Activated T-cell treated with anti-CD3 and anti-CD28 coated beads, Interleukin-2, amount 50 U/mL, for 4 hours (primary cell): ENCODE results near the gene GNPDA1. TPM values are rescaled to one million over a fixed set of nuclear protein-coding genes. Genes with fewer than 3 reads are reported as not detected.
A peak's percentile ranks its signal among the peaks of the same experiment; 100 is the strongest.
"Not testable (repeated sequence)": the region's sequence is repeated elsewhere in the genome, so short reads cannot be mapped to it uniquely, and the experiment has no call there.

Experiments used
- ATAC-seq, 2 donors: fragments of 200-7000 bp; cut with Tn5 transposase; one replicate each; pipeline ENCODE4 v1.10.0; 2021
- DNase-seq: peaks from one replicate; pipeline ENCODE4 v3.0.0-alpha.2; 2020
- H3K27me3 Mint-ChIP-seq: one replicate; pipeline ENCODE4 v1.8.0; 2021; ENCODE audit warnings: low read depth, mixed read lengths
- H3K36me3 Mint-ChIP-seq: one replicate; pipeline ENCODE4 v1.8.0; 2022; ENCODE audit warnings: mixed read lengths; ENCODE audit not compliant: insufficient read depth
- H3K4me1 Mint-ChIP-seq: one replicate; pipeline ENCODE4 v1.8.0; 2021; ENCODE audit warnings: low read depth, mixed read lengths
- H3K4me3 Mint-ChIP-seq: one replicate; pipeline ENCODE4 v1.8.0; 2021; ENCODE audit warnings: mild to moderate bottlenecking, moderate library complexity, mixed read lengths
- H3K9me3 Mint-ChIP-seq: one replicate; pipeline ENCODE4 v1.8.0; 2021; ENCODE audit warnings: mixed read lengths
- total RNA-seq, 3 donors: library from RNA; stranded (reverse); gene quantifications; one replicate each; pipeline ENCODE4 v1.2.1, GENCODE V29; 2021

GNPDA1 gene
- total RNA-seq, result 100 to 1,000 TPM; 147 to 196 (median 149) TPM

DNA sequence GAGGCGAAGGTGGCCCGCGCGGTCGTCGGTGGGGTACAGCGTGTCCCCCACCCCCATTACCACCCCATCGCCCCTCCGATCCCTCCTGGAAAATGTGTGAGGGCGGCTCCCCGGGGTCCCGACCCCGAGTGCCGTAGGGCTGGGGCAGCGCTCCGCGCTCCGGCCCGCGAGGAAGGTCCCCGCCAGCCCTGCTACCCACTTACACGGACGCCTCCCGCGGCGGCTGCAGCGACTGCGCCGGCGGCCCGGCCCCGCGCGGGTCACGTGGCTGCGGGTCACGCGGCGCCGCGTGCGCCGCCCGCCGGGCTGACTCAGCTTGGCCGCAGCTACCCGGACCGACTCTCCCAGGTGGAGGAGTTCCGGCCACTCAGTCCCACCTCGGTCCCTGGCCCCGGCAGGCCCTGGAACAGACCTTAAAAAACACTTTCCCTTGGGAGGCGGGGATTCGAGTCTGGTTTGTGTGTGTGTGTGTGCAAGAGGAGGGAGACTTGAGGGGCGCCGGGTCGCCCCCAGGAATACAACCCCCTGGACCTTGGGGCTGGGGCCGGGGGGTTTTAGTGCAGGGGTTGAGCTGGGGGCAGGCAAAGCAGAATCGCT, at the start of gene GNPDA1:
TSS of gene GNPDA1 (minus strand) at position 236 of the 597 bp plus-strand sequence. CDS start 992 bp downstream, outside the sequence.
- peak; percentile 51 for DNase-seq
- peaks cover 72% of the 10 kb centered on the region for H3K4me1 Mint-ChIP-seq
- peak; percentile 39 to 40 for ATAC-seq
- H3K9me3 Mint-ChIP-seq, result no peaks in the 10 kb centered on the region
- H3K4me3 Mint-ChIP-seq, result peak within 1 kb of the TSS; percentile 86
- no peaks in the 10 kb centered on the region for H3K27me3 Mint-ChIP-seq
- H3K36me3 Mint-ChIP-seq, result peaks cover 16% of the 10 kb centered on the region

DNA sequence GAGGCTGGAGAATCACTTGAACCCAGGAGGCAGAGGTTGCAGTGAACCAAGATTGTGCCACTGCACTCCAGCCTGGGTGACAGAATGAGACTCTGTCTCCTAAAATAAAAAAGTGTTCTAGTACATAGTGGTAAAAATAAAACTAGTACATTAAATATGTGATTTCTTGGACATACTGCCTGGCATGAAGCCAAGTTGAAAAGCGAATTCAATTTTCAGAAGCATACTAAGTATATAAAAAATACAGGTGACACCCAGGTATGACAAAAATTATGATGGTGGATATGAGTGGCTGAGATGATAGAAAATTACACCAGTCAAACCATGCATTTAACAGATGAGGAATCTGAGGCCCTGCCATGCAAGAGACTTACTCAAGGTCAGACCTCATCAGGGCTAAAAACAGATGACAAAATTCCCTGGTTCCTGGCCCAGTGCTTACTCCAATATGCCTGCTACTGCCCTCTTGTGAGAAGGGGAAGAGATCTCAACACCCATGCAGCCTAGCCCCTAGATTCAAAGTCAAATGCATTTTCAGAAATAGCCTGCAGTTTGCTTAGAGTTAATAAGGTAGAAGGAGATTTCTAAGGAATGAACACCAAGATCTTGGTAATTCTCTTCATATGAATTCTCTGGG, 46.6 kb upstream of the GNPDA1 start:
- Mint-ChIP-seq H3K36me3 (no peaks in the 10 kb centered on the region), H3K9me3 (no peaks in the 10 kb centered on the region), H3K4me1 (peaks cover 13% of the 10 kb centered on the region), H3K4me3 (no peak overlapping the region), H3K27me3 (no peaks in the 10 kb centered on the region)
- no peak for ATAC-seq
- DNase-seq, result no peak

- no peak for ATAC-seq
- H3K36me3 Mint-ChIP-seq, result no peaks in the 10 kb centered on the region
- H3K4me1 Mint-ChIP-seq, result peaks cover 5% of the 10 kb centered on the region
- no peaks in the 10 kb centered on the region for H3K27me3 Mint-ChIP-seq
- no peaks in the 10 kb centered on the region for H3K9me3 Mint-ChIP-seq
- H3K4me3 Mint-ChIP-seq, result no peak overlapping the region
- DNase-seq, result no peak
These were observed 44.9 kb upstream of the GNPDA1 start for GRCh38 chr5:142057697-142058056.

DNA sequence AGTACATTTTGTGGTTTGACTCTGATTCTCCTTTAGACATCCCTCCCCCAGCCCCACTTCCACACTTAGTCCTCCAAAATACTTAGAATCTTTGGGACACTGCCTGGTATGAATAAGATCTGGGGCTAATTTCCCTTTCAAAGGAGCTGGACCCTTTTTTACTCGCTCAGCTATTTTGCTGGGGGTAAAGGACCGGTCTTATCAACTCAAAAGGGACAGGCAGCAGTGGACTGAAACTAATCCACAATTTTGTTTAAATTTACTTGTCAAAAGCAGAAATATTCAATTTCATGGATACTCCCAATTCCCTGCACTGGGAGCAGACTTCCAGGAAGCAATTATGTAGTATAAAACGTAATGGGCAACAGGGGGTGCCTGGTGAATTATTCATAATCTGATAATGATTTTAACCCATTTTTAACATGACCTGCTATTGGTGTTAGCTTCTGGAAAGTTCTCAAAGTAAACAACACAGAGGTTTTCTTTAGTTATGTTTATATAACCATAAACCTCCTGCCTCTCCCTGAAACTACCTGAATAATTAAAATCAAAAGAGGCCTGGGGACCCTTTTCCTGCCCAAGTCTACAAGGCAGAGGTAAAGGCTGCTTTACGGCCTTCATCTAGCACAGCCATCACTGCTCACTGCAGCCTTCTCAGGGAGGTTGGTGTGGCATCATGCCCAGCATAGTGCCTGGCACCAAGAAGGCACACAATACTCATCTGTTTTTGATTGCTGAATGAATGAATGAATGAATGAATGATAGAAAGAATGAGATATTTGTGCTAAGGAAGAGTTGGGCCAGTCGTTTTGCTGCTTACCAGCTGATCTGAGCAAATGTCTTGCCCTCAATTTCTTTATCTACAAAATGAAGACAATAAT, 44.2 kb upstream of the GNPDA1 start:
- no peaks in the 10 kb centered on the region for H3K36me3 Mint-ChIP-seq
- ATAC-seq (no peak), DNase-seq (no peak)
- H3K4me3 Mint-ChIP-seq, result no peak overlapping the region
- no peaks in the 10 kb centered on the region for H3K27me3 Mint-ChIP-seq
- no peaks in the 10 kb centered on the region for H3K9me3 Mint-ChIP-seq
- H3K4me1 Mint-ChIP-seq, result peaks cover 5% of the 10 kb centered on the region

GRCh38 chr5:142055301-142055700, 42.5 kb upstream of the GNPDA1 start:
- Mint-ChIP-seq H3K4me3 (no peak overlapping the region), H3K27me3 (no peaks in the 10 kb centered on the region), H3K4me1 (peaks cover 5% of the 10 kb centered on the region), H3K9me3 (no peaks in the 10 kb centered on the region), H3K36me3 (no peaks in the 10 kb centered on the region)
- no peak for DNase-seq
- no peak for ATAC-seq

DNA sequence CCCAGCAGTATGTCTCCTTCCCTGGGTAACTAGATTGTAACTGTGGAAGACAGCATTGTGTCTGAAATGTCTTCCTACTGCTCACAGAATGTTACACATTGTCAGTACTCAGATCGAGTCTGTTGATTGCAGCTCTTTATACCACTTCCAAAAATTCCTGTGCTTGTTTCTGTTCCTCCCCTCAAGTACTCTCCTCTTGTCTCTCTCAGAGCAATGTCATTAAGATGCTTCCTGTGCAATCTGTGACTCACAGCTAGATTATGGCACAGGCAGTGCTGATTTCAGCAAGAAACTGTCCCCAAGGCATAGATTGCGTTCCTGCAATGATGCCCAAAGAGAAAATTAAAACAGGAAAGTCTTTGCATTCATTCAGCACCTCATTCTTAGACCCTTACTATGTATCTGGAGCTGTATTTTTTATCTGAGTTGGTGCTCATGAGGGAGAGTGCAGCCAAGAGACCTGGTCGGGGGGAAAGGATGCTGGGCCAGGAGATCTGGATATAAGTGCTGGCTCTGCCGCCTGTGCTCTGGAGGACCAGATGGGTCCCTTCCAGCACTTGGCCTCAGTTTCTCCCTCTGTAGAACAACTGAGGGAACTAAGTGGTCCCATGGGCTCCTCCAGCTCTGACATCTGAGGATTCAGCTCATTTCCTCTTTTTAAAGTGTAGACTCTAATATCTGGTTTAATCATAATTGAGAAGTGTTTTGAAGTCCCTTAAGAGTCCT, 40.8 kb upstream of the GNPDA1 start:
- Mint-ChIP-seq H3K27me3 (no peaks in the 10 kb centered on the region), H3K4me1 (peaks cover 5% of the 10 kb centered on the region), H3K4me3 (peak overlapping the region; percentile 17), H3K9me3 (no peaks in the 10 kb centered on the region), H3K36me3 (no peaks in the 10 kb centered on the region)
- DNase-seq, result no peak
- peak; percentile 41 to 78 for ATAC-seq

DNA sequence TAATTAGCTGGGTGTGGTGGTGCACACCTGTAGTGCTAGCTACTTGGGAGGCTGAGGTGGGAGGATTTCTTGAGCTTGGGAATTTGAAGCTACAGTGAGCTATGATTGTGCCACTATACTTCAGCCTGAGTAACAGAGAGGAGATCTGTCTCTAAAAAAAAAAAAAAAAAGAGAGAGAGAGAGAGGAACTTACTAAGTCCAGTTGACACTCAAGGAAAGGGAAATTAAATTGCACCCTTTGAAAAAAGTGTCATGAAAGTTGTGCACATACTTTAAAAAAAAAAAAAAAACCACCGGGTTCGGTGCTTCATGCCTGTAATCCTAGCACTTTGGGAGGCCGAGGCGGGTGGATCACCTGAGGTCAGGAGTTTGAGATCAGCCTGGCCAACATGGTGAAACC, 39.2 kb upstream of the GNPDA1 start:
- DNase-seq, H3K4me3 Mint-ChIP-seq, H3K27me3 Mint-ChIP-seq, ATAC-seq, H3K36me3 Mint-ChIP-seq, H3K4me1 Mint-ChIP-seq, H3K9me3 Mint-ChIP-seq: not testable (repeated sequence)

GRCh38 chr5:142048272-142048671, 35.4 kb upstream of the GNPDA1 start:
- ATAC-seq, result no peak
- DNase-seq, result no peak
- H3K9me3 Mint-ChIP-seq, result no peaks in the 10 kb centered on the region
- H3K4me3 Mint-ChIP-seq, result no peak overlapping the region
- H3K36me3 Mint-ChIP-seq, result no peaks in the 10 kb centered on the region
- no peaks in the 10 kb centered on the region for H3K27me3 Mint-ChIP-seq
- peaks cover under 1% of the 10 kb centered on the region for H3K4me1 Mint-ChIP-seq

GRCh38 chr5:142046191-142046590, 33.4 kb upstream of the GNPDA1 start:
- Mint-ChIP-seq H3K36me3 (no peaks in the 10 kb centered on the region), H3K9me3 (no peaks in the 10 kb centered on the region), H3K27me3 (no peaks in the 10 kb centered on the region), H3K4me3 (no peak overlapping the region), H3K4me1 (no peaks in the 10 kb centered on the region)
- ATAC-seq (no peak), DNase-seq (no peak)

DNA sequence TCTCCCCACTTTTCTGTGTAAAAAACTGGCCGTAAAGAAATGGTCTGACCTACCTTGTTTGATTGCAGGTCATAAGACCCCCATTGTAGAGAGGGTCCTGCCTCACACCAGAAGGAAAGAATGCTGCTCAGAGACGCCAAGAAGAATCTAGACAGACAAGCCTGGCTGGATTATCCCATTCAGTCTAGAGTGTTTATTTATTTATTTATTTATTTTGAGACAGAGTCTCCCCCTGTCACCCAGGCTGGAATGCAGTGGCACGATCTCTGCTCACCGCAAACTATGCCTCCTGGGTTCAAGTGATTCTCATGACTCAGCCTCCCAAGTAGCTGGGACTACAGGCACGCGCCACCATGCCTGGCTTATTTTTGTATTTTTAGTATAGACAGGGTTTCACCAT, 28.1 kb upstream of the GNPDA1 start:
- H3K36me3 Mint-ChIP-seq, H3K27me3 Mint-ChIP-seq, H3K4me3 Mint-ChIP-seq, H3K4me1 Mint-ChIP-seq, DNase-seq, ATAC-seq, H3K9me3 Mint-ChIP-seq: not testable (repeated sequence)

GRCh38 chr5:142040285-142040684, 27.5 kb upstream of the GNPDA1 start:
- no peaks in the 10 kb centered on the region for H3K27me3 Mint-ChIP-seq
- H3K9me3 Mint-ChIP-seq, result no peaks in the 10 kb centered on the region
- no peak overlapping the region for H3K4me3 Mint-ChIP-seq
- DNase-seq (no peak), ATAC-seq (no peak)
- no peaks in the 10 kb centered on the region for H3K36me3 Mint-ChIP-seq
- peaks cover 1% of the 10 kb centered on the region for H3K4me1 Mint-ChIP-seq

DNA sequence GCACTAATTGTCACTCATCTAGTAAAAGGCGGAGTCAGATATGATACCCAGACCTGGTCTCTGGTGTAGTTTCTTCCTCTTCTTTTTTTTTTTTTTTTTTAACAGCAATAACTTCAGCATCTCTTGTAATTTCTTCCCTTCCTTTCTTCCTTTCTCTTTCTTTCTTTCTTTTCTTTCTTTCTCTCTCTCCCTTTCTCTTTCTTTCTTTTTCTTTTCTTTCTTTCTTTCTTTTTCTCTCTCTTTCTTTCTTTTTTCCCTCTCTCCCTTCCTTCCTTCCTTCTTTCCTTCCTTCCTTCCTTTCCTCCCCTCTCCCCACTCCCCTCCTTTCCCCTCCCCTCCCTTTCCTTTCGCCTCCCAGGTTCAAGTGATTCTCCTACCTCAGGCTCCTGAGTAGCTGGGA, 25.9 kb upstream of the GNPDA1 start:
- Mint-ChIP-seq H3K36me3 (no peaks in the 10 kb centered on the region), H3K9me3 (no peaks in the 10 kb centered on the region), H3K27me3 (no peaks in the 10 kb centered on the region), H3K4me1 (peaks cover 10% of the 10 kb centered on the region), H3K4me3 (no peak overlapping the region)
- ATAC-seq (no peak), DNase-seq (no peak)

DNA sequence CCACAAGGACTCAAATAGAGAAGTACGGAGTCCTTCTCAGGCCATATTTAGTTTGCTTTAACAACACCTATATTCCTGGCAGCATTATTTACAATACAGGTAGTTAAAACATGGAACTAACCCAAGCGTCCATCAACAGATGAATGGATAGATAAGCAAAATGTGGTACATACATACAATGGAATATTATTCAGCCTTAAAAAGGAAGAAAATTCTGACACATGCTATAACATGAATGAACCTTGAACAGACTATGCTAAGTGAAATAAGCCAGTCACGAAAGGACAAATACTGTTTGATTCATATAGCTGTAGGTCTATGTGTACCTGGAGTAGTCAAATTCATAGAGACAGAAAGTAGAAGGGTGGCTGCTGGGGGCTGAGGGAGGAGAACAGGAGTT, 24.8 kb upstream of the GNPDA1 start:
- not testable (repeated sequence) for H3K27me3 Mint-ChIP-seq, H3K4me1 Mint-ChIP-seq, ATAC-seq, H3K36me3 Mint-ChIP-seq, H3K9me3 Mint-ChIP-seq, H3K4me3 Mint-ChIP-seq, DNase-seq

DNA sequence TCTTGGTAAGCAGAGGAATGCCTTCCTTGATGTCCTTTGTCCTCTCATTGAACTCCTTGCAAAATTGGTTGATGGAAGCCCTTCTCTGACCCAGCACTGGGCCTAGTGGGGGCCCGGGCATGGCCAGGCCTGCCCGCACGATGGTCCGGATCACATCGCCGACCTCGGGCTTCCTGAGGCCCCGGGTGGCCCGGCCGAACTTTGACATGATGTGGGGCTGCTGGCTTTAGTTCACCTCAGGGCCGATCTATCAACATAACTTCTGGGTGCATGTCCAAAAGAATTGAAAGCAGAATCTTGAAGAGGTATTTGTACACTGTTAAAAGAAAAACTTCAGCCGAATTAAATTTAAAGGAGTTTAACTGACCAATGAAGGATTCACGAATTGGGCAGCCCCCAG, 24.1 kb upstream of the GNPDA1 start:
- no peaks in the 10 kb centered on the region for H3K9me3 Mint-ChIP-seq

More for the DNA sequence above, 24.1 kb upstream of the GNPDA1 start:
- ATAC-seq, result no peak
- H3K27me3 Mint-ChIP-seq, result no peaks in the 10 kb centered on the region
- DNase-seq, result no peak
- H3K4me1 Mint-ChIP-seq, result peaks cover 10% of the 10 kb centered on the region
- no peak overlapping the region for H3K4me3 Mint-ChIP-seq
- no peaks in the 10 kb centered on the region for H3K36me3 Mint-ChIP-seq
